ENCODE results near the gene LYPD6. TPM values are rescaled to one million over a fixed set of nuclear protein-coding genes. Genes with fewer than 3 reads are reported as not detected.

Gene LYPD6
- total and polyA plus RNA-seq, 9 of the 15 experiments (the other 6 are each of a cell fraction or from before 2014, with no cell fraction given) = not detected

DNA sequence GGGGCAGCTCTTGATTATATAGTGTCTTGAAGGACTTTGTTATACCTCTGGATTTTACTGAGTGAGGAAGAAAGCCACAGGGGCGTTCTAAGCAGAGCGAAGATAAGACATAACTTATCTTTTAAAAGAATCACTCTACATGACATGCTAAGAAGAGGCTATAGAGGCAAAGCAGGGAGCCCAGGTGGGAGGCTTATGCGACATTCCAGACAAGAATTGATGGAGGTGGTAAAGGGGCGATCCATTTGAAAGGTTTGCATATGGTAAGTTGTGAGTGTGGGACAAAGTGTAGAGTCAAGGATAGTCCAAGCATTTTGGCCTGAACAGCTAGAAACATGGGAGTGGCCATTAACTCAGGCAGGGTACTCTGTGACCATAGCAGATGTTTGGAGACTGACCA is 49.8 kb downstream of the LYPD6 start (continued):
- TF ChIP-seq, protein P1, sequence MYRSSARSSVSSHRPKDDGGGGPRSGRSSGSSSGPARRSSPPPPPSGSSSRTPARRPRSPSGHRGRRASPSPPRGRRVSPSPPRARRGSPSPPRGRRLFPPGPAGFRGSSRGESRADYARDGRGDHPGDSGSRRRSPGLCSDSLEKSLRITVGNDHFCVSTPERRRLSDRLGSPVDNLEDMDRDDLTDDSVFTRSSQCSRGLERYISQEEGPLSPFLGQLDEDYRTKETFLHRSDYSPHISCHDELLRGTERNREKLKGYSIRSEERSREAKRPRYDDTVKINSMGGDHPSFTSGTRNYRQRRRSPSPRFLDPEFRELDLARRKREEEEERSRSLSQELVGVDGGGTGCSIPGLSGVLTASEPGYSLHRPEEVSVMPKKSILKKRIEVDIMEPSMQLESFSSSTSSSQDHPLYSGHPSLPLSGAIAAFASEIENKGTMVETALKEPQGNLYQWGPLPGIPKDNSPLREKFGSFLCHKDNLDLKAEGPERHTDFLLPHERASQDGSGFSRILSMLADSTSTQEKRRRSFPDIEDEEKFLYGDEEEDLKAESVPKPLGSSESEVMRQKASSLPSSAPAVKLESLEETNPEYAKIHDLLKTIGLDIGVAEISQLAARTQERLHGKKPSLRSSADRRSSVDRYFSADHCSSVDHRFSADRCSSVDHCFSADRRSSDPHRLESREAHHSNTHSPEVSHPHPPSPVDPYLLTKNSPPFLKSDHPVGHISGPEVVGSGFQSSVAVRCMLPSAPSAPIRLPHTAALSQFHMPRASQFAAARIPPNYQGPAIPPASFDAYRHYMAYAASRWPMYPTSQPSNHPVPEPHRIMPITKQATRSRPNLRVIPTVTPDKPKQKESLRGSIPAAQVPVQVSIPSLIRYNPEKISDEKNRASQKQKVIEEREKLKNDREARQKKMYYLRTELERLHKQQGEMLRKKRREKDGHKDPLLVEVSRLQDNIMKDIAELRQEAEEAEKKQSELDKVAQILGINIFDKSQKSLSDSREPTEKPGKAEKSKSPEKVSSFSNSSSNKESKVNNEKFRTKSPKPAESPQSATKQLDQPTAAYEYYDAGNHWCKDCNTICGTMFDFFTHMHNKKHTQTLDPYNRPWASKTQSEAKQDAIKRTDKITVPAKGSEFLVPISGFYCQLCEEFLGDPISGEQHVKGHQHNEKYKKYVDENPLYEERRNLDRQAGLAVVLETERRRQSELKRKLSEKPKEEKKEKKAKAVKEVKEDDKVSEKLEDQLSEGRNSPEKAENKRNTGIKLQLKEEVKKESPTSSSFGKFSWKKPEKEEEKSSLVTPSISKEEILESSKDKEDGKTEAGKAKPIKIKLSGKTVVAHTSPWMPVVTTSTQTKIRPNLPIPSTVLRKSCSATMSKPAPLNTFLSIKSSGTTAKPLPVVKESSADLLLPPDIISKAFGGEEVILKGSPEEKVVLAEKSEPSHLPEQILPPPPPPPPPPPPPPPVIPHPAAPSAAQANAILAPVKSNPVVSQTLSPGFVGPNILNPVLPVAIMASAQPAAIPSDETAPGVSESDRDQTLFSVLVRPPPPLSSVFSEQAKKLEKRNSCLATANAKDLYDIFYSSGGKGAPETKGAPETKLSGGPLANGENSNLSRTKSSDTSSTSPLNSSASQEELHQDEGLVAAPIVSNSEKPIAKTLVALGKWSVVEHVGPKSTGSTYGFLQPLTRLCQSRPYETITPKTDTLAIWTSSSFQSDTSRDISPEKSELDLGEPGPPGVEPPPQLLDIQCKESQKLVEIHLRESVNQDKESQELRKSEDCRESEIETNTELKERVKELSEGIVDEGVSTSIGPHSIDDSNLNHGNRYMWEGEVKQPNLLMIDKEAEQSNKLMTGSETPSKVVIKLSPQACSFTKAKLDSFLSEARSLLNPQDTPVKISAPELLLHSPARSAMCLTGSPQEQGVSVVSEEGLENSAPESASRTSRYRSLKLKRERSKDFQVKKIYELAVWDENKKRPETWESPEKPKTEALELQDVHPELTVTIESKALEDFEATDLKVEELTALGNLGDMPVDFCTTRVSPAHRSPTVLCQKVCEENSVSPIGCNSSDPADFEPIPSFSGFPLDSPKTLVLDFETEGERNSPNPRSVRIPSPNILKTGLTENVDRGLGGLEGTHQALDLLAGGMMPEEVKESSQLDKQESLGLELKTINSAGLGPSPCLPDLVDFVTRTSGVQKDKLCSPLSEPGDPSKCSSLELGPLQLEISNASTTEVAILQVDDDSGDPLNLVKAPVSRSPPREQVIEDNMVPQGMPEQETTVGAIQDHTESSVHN (IDR thresholded peaks at IDR 0.05; ENCODE audit: borderline replicate concordance in 1 of 2, low read depth in 1 of 2) = no peak
- no peak for TF ChIP-seq ATF1 (CRISPR knock-in tag; IDR thresholded peaks at IDR 0.05)
- TF ChIP-seq ATF1 (tag; IDR thresholded peaks at IDR 0.05) = no peak
- TF ChIP-seq IRF2 (CRISPR knock-in tag; IDR thresholded peaks at IDR 0.05) = no peak
- no peak for TF ChIP-seq BRF1 (IDR thresholded peaks at IDR 0.05; ENCODE audit: borderline replicate concordance, extremely low read depth, insufficient read length)
- no peak for TF ChIP-seq TEAD4 (IDR thresholded peaks at IDR 0.05; ENCODE audit: low read length)
- TF ChIP-seq TEAD4 (CRISPR knock-in tag; IDR thresholded peaks at IDR 0.05; ENCODE audit: borderline replicate concordance) = no peak
- no peak for TF ChIP-seq JUND (IDR thresholded peaks at IDR 0.05; ENCODE audit: borderline replicate concordance, low read depth, low read length)
- TF ChIP-seq JUND (tag; IDR thresholded peaks at IDR 0.05; ENCODE audit: borderline replicate concordance, low read depth, low read length) = no peak
- TF ChIP-seq, protein P2, sequence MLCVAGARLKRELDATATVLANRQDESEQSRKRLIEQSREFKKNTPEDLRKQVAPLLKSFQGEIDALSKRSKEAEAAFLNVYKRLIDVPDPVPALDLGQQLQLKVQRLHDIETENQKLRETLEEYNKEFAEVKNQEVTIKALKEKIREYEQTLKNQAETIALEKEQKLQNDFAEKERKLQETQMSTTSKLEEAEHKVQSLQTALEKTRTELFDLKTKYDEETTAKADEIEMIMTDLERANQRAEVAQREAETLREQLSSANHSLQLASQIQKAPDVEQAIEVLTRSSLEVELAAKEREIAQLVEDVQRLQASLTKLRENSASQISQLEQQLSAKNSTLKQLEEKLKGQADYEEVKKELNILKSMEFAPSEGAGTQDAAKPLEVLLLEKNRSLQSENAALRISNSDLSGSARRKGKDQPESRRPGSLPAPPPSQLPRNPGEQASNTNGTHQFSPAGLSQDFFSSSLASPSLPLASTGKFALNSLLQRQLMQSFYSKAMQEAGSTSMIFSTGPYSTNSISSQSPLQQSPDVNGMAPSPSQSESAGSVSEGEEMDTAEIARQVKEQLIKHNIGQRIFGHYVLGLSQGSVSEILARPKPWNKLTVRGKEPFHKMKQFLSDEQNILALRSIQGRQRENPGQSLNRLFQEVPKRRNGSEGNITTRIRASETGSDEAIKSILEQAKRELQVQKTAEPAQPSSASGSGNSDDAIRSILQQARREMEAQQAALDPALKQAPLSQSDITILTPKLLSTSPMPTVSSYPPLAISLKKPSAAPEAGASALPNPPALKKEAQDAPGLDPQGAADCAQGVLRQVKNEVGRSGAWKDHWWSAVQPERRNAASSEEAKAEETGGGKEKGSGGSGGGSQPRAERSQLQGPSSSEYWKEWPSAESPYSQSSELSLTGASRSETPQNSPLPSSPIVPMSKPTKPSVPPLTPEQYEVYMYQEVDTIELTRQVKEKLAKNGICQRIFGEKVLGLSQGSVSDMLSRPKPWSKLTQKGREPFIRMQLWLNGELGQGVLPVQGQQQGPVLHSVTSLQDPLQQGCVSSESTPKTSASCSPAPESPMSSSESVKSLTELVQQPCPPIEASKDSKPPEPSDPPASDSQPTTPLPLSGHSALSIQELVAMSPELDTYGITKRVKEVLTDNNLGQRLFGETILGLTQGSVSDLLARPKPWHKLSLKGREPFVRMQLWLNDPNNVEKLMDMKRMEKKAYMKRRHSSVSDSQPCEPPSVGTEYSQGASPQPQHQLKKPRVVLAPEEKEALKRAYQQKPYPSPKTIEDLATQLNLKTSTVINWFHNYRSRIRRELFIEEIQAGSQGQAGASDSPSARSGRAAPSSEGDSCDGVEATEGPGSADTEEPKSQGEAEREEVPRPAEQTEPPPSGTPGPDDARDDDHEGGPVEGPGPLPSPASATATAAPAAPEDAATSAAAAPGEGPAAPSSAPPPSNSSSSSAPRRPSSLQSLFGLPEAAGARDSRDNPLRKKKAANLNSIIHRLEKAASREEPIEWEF (CRISPR knock-in tag; IDR thresholded peaks at IDR 0.05) = no peak
